Left ventricle myocardium superior (tissue), 1 donor: ENCODE measurements around the gene CAPN7. TPM values are rescaled to one million over a fixed set of nuclear protein-coding genes. Genes with fewer than 3 reads are reported as not detected.
A peak's percentile ranks its signal among the peaks of the same experiment; 100 is the strongest.

Source experiments
- ATAC-seq: fragments of 200-7000 bp; cut with Tn5 transposase; one replicate; pipeline ENCODE4 v1.9.1; 2020; ENCODE audit warnings: mild to moderate bottlenecking, moderate library complexity
- DNase-seq: peaks from one replicate; pipeline ENCODE4 v3.0.0-alpha.2; 2020
- intact Hi-C: fragments of 100-400 bp; cut with micrococcal nuclease; formaldehyde crosslinking; loops from one replicate; pipeline ENCODE4 v1.11.0; 2022
- total RNA-seq: library from RNA; stranded (reverse); fragmentation: NEBNext Ultra II Directional; extraction: Animal tissue kit (Norgen Biotek cat#: 25700); gene quantifications from one replicate; pipeline ENCODE4 v1.2.1, GENCODE V29; 2021
- donor health status: DM: no; HTN: yes; CAD: no; lungs with severe emphysema.

The CAPN7 gene
- total RNA-seq, 1 donor from 2014 or later: 34.2 TPM

DNA sequence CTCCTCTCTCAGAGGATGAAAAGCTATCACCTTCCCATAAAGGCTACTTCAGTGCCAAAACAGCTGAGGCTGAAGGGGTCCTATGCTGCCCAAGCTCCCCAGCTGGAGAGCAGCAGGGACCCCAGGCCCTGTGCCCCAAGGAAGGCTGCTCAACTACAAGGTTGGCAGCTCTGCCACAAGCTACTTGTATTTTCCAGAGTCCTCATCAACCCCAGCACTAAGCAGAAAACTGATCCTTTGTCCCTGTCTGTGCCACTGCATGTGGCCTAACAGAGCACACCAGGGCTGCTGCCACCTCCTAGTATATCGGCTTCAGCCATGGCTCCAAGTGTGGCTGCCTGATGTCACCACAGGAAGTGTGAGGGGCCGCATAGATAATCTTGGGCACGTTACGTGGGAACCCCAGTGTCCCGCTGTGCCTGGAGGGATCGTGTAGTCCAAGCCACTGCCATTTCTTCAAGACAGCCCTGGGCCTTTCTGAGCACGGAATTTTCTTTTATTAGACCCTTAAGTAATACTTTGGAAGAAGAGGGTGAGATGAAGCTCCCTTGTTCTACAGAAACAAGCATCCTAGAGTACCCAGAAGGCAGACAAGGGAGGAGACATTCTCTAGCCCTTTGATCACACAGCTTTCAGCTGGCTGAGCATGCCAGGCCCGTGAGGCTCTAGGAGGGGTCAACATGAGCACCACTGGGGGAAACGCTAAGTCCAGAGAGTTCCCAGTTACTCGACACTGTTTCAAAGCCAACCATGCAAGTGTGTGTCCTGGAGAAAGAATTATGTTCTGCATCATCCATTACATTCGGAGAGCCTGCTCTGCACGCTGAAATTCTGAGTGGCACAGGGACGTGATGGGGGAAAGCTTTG is 60.7 kb downstream of the CAPN7 start:
- no peak for ATAC-seq
- no peak for DNase-seq
- intact Hi-C loops: loop anchor here (5.0 to 10.0 kb wide), 2 partner anchors 66 to 138 kb away; partner anchors contain the start of gene SH3BP5

DNA sequence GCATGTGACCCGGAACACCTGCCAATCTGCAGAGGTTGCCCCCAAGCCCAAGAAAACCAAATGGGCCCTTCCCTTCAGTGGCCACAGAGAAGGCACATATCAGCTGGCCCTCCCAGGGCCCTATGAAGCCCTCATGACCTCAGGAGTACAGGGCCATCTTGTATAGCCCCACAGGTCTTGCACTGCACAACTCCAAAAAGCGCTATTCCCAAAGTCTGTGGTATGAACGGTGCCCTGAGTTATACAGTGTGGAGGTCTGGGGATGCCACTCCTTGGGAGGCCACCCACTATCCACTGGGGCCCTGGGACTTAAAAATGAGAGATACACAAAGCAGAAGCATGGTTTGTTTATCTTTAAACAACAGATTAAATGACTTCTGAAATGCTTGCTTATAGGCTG is 61.5 kb downstream of the CAPN7 start:
- DNase-seq (no peak), ATAC-seq (no peak)
- intact Hi-C loops: loop anchor here (5.0 to 10.0 kb wide), 2 partner anchors 65 to 137 kb away; partner anchors contain the start of gene SH3BP5

DNA sequence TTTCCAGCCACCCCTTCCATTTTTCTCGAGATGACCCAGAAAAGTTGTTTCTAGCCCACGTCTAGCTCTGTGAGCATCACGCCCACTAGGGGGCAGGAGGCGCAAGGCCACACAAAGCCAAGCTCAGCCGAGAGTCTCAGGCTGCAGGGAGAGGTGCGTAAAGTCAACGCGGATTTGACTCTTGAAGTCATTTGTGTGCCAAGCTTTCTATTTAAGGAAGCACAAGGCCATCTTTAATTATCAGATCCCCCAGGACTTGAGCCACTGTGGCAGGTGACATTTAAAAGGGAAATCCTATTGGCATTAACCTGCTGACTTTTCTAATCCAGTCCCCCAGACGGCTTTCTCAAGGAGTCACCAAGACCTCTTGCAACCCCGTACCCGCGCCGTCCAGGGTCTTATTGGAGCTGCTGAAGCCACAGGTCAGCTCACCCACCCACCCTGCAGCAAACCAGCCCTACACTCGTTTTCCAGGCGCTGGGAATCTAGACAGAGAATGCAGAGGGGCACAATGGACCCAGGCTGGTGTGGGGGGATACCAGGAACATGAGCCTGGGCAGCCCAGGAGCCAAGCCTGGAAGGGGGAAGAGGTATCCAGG is 62.1 kb downstream of the CAPN7 start:
- intact Hi-C loops: loop anchor here (5.0 to 10.0 kb wide), 2 partner anchors 64 to 137 kb away; partner anchors contain the start of gene SH3BP5
- ATAC-seq (peak; percentile 78), DNase-seq (peak; percentile 92)

DNA sequence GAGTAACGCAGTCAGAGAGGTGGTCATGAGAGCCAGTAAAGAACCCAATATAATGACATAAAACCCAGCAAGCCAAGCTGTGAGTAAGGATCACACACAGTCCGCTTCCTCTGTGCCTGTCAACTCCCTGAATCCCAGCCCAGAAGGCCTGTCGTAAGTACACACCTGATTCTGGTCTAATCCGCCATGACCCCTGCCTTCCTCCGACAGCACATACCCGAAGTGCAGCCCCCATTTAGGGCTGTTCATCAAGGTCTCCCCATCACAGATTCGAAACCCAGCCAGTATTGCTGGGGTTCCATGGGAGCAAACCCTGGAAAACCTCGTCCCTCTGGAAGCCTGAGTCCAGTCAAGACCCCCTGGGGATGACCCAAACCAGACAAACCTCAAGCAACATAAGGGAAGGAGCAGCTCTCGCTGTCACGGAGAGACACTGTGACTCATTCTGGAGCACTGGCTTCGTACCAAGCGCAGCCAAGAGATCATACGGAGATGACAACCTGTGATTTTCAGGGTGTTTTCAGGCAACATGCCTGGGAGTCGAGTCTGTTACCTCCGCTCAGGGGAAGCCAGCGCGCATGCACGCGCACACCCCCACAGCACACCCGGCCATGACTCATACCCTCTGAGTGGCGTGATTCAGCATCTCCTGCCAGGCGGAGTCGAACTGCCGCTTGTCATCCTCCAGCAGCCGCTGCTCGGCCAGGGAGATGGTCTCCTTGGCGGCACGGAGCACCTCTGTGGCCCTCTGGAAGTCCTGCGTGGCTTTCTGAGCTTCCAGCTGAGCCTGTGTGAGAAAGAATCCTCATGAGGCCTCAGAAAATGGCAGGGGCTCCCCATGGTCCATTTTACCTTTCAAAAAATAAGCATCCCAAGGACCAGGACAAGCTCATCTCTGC is 63.3 kb downstream of the CAPN7 start:
- ATAC-seq (peak; percentile 81), DNase-seq (peak; percentile 91)
- intact Hi-C loops: loop anchor here (5.0 to 10.0 kb wide), 2 partner anchors 63 to 135 kb away; partner anchors contain the start of gene SH3BP5

DNA sequence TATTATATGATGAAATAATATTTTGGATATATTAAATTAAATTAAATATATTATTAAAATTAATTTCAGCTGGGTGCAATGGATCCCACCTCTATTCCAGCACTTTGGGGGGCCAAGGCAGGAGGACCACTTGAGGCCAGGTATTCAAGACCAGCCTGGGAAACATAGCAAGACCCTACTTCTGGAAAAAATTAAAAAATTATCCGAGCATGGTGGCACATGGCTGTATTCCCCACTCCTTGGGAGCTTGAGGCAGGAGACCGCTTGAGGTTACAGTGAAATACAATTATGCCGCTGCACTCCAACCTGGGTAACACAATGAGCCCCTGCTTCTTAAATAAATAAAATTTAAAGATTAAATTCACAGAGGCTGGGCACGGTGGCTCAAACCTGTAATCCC is 65.0 kb downstream of the CAPN7 start:
- ATAC-seq: no peak
- DNase-seq: no peak

DNA sequence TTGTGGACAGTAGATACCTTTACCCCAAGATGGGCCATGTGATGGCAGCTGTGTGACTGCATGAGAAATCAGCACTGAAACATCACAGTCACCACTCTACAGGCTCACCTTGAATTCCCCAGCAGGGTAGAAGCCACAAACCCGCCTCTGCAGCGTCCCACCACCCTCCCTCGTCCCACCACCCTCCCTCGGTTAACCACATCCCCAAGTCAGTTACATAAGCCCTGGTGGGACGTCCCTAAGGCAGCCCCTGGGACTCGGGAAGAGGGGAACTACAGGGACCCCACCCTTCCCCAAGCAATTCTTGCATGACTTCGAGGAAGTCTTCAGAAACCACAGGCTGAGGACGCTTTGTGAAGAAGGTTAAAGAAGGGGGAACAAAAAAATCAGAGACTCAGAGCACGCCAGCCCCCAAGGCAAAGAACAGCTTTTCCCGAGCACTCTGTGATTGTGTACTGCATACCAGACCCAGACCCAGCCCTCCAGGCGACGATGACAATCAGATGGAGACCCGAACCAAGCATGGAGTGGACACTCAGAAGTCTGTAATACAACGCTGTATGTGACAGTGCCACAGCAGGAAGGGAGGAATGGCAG is 65.8 kb downstream of the CAPN7 start:
- intact Hi-C loops: no loop called here
- DNase-seq: peak; percentile 60
- peak; percentile 42 for ATAC-seq

More for the DNA sequence above, 65.0 kb downstream of the CAPN7 start:
- intact Hi-C loops: no loop called here

DNA sequence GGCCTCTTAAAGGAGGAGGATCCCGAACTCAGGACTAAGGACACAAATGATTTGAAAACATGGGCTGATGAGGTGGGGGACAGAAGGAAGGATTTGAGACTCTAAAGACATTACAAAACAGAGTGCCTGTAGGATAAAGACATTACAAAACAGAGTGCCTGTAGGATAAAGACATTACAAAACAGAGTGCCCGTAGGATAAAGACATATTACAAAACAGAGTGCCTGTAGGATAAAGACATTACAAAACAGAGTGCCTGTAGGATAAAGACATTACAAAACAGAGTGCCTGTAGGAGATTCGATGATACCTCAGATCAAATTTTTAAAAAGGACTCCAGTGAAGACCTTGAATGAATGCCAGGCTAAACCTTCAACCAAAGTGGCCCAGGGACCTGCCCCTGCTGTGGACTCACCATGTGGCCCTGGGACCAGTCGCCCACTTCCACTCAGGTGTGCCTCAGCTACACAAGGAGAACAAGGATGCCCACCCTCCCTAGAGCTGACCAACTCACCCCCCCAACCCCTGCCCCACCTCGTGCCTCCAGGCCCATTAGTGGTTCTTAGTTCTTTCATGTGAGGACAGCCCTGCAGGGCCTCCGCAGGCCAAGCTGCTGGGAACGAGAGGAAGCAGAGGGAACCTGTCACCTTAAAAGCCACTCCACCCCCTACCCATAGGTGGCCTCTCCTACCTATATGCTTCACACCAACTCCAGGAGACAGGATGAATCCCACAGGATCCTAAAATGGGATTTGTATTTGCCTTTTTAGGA is 66.6 kb downstream of the CAPN7 start:
- no peak for DNase-seq
- intact Hi-C loops: no loop called here
- no peak for ATAC-seq

DNA sequence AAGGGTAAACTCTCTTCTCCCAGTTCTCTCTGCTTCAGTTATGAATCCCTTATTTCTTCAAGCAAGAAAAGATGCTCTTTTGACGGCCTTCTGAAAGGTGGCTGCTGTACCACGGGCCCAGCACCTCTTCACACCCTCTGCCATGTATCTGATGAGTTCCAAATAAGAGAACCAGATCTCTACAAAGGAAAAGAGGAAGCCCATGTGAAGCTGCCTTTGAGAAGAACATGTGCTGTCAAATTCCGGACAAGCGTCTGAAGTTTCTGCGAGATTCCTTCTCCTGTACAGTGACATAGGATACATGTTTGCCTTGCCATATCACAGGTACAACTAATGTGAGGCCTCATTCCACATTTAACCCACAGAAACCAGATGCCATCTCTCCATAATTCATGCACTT is 67.2 kb downstream of the CAPN7 start:
- ATAC-seq (no peak), DNase-seq (no peak)
- intact Hi-C loops: no loop called here

DNA sequence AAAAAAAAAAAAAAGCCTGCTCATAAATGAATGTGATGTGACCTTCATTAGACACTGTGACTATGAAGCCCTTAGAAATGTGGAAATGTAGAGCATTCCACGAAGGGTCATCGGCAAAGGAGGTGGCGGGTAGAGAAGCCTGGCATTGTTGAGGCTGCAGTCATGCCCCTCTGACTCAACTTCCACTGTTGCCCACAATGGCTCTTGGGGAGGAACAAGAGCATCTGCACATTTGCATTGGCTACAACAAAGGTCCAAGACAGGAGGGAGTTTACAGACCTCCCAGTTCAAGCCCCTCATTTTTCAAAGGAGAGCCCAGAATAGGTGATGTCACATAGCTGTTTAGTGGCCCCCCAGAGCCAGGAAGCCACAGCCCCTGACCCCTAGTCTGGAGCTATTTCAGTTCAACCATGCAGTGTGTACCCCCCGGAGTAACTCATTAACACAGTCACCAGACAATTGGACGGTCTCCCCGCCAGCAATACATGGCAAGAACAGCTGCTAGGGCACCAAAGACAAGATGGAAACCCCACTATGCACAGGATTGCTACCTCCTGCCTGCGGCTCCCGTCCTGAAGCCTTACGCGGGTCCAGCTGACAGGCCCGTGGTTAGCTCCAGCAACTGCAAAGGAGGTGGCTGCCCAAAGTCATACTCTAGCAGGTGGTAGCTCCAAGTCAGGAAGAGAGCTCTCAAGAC is 70.1 kb downstream of the CAPN7 start:
- DNase-seq (no peak), ATAC-seq (no peak)
- intact Hi-C loops: loop anchor here (5.0 kb wide), 1 partner anchor 46 kb away; no protein-coding TSS in a partner anchor

DNA sequence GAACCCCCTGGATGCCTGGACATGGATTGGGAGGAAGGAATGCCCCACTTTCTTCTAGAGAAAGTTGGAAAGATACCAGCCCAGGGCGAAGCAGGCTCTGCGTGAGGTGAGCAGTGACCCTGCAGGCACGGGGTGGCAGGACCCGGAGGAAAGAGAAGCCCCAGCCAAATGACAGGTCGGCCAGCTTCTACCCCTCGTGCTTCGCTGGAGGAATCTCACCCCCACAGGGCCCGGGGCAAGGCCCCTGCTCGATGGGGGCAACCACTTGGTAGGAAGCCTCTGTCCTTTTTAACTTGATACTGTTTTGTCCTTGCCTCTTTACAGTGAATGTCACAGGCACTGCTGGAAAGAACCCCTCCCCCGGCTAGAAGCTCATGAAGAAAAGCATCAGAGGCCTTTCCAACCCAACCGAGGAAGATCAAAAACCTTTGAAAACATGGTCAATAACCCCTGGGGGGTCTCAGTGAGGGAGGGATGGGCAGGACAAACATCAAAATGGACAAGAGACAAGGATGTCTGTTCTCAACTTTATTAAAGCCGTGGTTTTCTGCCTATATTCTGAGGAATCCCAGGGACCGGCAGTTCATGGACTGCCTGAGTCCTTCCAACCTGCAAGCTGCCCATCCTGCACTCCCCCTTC is 71.9 kb downstream of the CAPN7 start:
- ATAC-seq (no peak), DNase-seq (no peak)
- intact Hi-C loops: loop anchor here (5.0 kb wide), 1 partner anchor 44 kb away; no protein-coding TSS in a partner anchor

DNA sequence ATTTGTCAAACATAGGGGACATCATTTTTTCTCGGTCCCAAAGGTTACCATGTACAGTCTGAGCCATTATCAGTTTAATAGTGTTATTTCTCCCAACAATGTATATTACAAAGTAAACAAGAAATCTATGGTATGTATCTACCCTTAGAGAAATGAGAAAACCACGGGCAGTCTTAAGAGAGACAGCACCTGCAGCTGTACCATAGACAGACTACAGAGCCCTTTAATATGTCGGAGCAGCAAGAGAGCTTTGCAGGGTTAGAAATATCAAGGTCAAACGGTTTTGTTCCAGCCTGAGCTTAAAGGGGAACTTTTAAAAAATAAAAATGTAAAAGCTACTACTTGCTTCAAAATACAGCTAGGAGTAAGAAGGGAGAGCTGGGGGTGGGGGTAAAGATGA is 73.2 kb downstream of the CAPN7 start:
- no peak for DNase-seq
- ATAC-seq: no peak
- intact Hi-C loops: loop anchor here (5.0 kb wide), 1 partner anchor 43 kb away; no protein-coding TSS in a partner anchor

DNA sequence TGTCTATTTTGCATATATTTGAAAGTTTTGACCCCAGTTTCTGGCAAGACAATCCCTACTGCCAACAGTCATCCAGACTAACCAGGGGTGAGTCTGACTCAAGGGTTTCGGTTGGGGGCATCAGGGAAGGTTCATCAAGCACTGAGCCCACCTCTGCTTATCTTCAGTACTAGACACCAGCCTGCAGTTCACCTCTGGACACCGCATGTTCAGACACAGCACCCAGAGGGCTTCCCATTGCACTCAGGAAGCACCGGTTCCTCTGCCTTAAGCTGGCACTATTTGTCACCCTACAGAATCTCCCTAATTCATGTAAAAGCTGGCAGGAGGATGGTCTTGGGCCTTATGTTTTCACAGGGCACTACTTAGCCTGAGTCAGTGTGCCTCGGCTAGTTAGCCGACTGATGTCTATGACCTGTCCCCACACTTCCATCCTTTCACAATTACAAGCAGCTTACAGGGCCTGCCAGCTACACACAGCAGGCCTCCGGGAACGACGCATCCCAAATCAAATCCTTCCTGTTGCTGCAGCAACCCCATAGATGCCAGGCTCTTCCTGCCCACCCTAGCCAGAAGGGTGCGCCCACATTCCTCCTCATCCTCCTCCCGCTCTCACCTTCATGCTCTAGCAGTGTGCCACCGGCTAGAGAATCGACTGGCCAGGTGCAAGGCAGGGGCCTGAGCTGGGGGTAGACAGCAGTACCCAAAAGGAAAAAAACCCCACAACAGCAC is 73.8 kb downstream of the CAPN7 start:
- intact Hi-C loops: loop anchor here (5.0 kb wide), 1 partner anchor 42 kb away; no protein-coding TSS in a partner anchor
- DNase-seq (no peak), ATAC-seq (no peak)

DNA sequence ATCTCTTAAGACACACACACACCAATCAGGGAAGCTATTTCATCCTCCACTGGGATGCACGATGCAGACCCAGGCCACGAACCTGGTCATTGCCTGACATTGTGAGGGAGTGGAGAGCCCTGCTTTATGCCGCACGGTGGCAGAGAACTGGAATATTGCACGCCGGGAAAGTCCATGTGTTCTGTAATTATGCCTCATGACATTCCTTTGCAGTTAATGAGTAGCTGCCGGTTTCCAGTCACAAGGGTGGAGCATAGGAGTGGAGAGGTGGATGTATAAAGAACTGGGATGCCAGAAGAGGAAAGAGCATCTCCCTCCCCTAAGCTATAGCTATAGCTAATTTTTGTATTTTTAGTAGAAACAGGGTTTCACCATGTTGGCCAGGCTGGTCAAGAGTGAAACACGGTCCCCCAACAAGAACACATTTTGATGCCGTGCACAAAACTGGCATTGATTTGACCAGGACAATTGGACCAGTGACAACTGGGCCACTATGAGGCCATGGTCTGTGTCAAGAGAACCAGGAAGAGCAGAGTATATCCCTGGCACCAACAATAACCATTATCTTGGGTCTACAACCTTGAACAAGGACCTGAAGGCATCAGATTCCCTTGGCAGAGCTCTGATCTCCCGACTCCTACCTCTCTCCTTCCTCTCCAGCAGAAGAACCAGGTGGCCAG is 74.9 kb downstream of the CAPN7 start:
- DNase-seq (no peak), ATAC-seq (no peak)
- intact Hi-C loops: no loop called here

DNA sequence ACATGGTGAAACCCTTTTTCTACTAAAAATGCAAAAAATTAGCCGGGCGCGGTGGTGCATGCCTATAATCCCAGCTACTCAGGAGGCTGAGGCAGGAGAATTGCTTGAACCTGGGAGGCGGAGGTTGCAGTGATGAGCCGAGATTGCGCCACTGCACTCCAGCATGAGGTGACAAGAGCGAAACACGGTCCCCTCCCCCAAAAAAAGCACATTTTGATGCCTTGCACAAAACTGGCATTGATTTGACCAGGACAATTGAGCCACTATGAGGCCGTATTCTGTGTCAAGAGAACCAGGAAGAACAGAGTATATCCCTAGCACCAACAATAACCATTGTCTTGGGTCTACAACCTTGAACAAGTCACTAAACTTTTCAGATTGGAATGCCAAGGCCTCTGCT is 75.8 kb downstream of the CAPN7 start:
- intact Hi-C loops: no loop called here
- DNase-seq (no peak), ATAC-seq (no peak)

DNA sequence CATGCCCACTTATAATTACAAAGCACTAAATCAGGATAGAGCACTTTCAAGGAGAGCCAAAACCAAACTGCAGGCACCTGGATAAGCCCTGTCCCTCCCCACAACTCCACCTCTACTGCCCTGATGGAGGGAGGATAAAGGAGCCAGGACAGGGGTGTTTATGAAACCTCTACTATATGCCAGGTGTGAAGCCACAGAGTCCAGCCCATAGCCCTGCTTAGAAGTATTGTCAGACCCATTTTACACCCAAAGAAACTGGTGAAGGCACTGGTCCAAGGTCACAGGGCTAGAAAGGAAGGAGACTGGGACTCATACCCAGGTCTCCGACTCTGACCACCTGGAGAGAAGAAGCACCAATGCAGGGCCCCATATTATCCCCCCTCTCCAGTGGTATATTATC is 77.7 kb downstream of the CAPN7 start:
- intact Hi-C loops: no loop called here
- ATAC-seq (no peak), DNase-seq (no peak)
